Astrocyte (in vitro differentiated cells and primary cell): ENCODE data around the gene COL24A1. TPM values are rescaled to one million over a fixed set of nuclear protein-coding genes. Genes with fewer than 3 reads are reported as not detected.

Source experiments
- DNase-seq: peaks from one replicate; pipeline ENCODE4 v3.0.0-alpha.2; 2010; ENCODE audit warnings: low read depth
- FAIRE-seq: peaks from 2 replicates; lab custom pipeline; 2011; peaks lifted over from hg19 to GRCh38; lab: Jason Lieb, UNC
- H2AFZ ChIP-seq: 2 replicates; pipeline ENCODE4 v1.6.0; 2012; ENCODE audit warnings: low read depth, low read length, inconsistent platforms
- H3K27ac ChIP-seq: 2 replicates; pipeline ENCODE4 v1.5.1; 2011; ENCODE audit warnings: low read depth, low read length, inconsistent platforms
- H3K27me3 ChIP-seq: 2 replicates; pipeline ENCODE4 v1.6.0; 2011; ENCODE audit warnings: low read length, inconsistent platforms; ENCODE audit not compliant: insufficient read depth
- H3K36me3 ChIP-seq: 2 replicates; pipeline ENCODE4 v1.5.1; 2011; ENCODE audit warnings: low read length, inconsistent platforms; ENCODE audit not compliant: insufficient read depth
- H3K4me1 ChIP-seq: 2 replicates; pipeline ENCODE4 v1.5.1; 2011; ENCODE audit warnings: low read length, inconsistent platforms; ENCODE audit not compliant: insufficient read depth
- H3K4me2 ChIP-seq: 2 replicates; pipeline ENCODE4 v1.6.0; 2012; ENCODE audit warnings: low read length, inconsistent platforms
- H3K4me3 ChIP-seq: 2 replicates; pipeline ENCODE4 v1.5.1; 2011; ENCODE audit warnings: low read depth, mild to moderate bottlenecking, low read length, inconsistent platforms; ENCODE audit not compliant: insufficient read depth
- H3K79me2 ChIP-seq: 2 replicates; pipeline ENCODE4 v1.6.0; 2012; ENCODE audit warnings: mild to moderate bottlenecking, low read length, inconsistent platforms; ENCODE audit not compliant: insufficient read depth
- H3K9ac ChIP-seq: 2 replicates; pipeline ENCODE4 v1.6.0; 2012; ENCODE audit warnings: mild to moderate bottlenecking, low read length, inconsistent platforms
- H3K9me3 ChIP-seq: 2 replicates; pipeline ENCODE4 v1.5.1; 2012; ENCODE audit warnings: low read depth, mild to moderate bottlenecking, low read length, inconsistent platforms; ENCODE audit not compliant: insufficient read depth
- H4K20me1 ChIP-seq: 2 replicates; pipeline ENCODE4 v1.6.0; 2012; ENCODE audit warnings: low read length, inconsistent platforms; ENCODE audit not compliant: insufficient read depth
- H3K27ac Mint-ChIP-seq: one replicate; pipeline ENCODE4 v1.8.0; 2021; ENCODE audit warnings: mild to moderate bottlenecking, mixed read lengths; ENCODE audit not compliant: unreplicated experiment
- H3K27me3 Mint-ChIP-seq: one replicate; pipeline ENCODE4 v1.8.0; 2021; ENCODE audit warnings: low read depth, mixed read lengths; ENCODE audit not compliant: unreplicated experiment
- H3K36me3 Mint-ChIP-seq: one replicate; pipeline ENCODE4 v1.8.0; 2021; ENCODE audit warnings: low read depth, mixed read lengths; ENCODE audit not compliant: unreplicated experiment
- H3K4me1 Mint-ChIP-seq: one replicate; pipeline ENCODE4 v1.8.0; 2021; ENCODE audit warnings: low read depth, mixed read lengths; ENCODE audit not compliant: unreplicated experiment
- H3K4me3 Mint-ChIP-seq: one replicate; pipeline ENCODE4 v1.8.0; 2021; ENCODE audit warnings: mild to moderate bottlenecking, moderate library complexity, mixed read lengths; ENCODE audit not compliant: unreplicated experiment
- H3K9me3 Mint-ChIP-seq: one replicate; pipeline ENCODE4 v1.8.0; 2021; ENCODE audit warnings: mild to moderate bottlenecking, mixed read lengths; ENCODE audit not compliant: unreplicated experiment
- EZH2 ChIP-seq: IDR thresholded peaks from 2 replicates; pipeline ENCODE4 v1.6.1; 2012; ENCODE audit warnings: mild to moderate bottlenecking, low read length, inconsistent platforms; ENCODE audit not compliant: insufficient read depth
- total RNA-seq: library from RNA; stranded (reverse); gene quantifications from 2 replicates; pipeline ENCODE4 v1.2.1, GENCODE V29; 2021
- TF ChIP-seq, protein P1 (sequence below): IDR thresholded peaks from 2 replicates; pipeline ENCODE4 v1.5.1; 2011; ENCODE audit warnings: low read depth, mild to moderate bottlenecking, inconsistent platforms, low read length, moderate library complexity; ENCODE audit not compliant: insufficient read depth

The COL24A1 gene
- total RNA-seq, 1 donor from 2014 or later = 5.6 TPM

DNA sequence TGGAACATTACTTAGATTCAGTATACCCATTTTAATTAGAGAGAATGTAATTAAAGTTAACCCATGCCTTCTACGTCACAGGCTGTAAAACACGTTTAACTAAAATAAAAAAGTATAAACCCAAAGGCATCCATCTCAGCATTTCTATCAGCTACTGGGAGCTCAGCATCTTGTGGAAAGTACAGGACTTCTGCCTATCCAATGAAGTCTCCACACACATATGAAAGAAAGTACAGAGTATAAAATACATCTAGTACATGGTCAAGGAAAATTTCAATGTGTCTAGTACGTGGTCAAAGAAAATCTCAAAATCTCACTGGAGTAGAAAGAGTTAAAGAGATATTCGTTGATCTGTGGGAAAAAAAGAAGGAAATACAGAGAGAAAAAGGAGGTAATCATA lies 306.9 kb downstream of the COL24A1 start:
- Mint-ChIP-seq H3K9me3 (peaks cover 2% of the 10 kb centered on the region), H3K4me1 (peaks cover 28% of the 10 kb centered on the region), H3K27me3 (no peaks in the 10 kb centered on the region), H3K4me3 (no peak overlapping the region), H3K27ac (peak overlapping the region; percentile 95), H3K36me3 (no peaks in the 10 kb centered on the region)
- Histone ChIP-seq H2AFZ (no peak overlapping the region), H3K4me3 (no peak overlapping the region), H3K4me2 (peak overlapping the region; percentile 43), H3K9ac (no peak overlapping the region), H4K20me1 (no peaks in the 10 kb centered on the region), H3K4me1 (peaks cover 19% of the 10 kb centered on the region), H3K27me3 (no peaks in the 10 kb centered on the region), H3K27ac (peak overlapping the region; percentile 40), H3K79me2 (no peaks in the 10 kb centered on the region), H3K36me3 (no peaks in the 10 kb centered on the region), H3K9me3 (no peaks in the 10 kb centered on the region)
- DNase-seq (no peak), FAIRE-seq (no peak)
- TF ChIP-seq EZH2 = no peak
- TF ChIP-seq, protein P1, sequence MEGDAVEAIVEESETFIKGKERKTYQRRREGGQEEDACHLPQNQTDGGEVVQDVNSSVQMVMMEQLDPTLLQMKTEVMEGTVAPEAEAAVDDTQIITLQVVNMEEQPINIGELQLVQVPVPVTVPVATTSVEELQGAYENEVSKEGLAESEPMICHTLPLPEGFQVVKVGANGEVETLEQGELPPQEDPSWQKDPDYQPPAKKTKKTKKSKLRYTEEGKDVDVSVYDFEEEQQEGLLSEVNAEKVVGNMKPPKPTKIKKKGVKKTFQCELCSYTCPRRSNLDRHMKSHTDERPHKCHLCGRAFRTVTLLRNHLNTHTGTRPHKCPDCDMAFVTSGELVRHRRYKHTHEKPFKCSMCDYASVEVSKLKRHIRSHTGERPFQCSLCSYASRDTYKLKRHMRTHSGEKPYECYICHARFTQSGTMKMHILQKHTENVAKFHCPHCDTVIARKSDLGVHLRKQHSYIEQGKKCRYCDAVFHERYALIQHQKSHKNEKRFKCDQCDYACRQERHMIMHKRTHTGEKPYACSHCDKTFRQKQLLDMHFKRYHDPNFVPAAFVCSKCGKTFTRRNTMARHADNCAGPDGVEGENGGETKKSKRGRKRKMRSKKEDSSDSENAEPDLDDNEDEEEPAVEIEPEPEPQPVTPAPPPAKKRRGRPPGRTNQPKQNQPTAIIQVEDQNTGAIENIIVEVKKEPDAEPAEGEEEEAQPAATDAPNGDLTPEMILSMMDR = no peak

GRCh38 chr1:85847356-85847755 lies 309.2 kb downstream of the COL24A1 start:
- H3K9me3 Mint-ChIP-seq = no peaks in the 10 kb centered on the region
- Histone ChIP-seq H4K20me1 (no peaks in the 10 kb centered on the region), H3K4me3 (no peak overlapping the region), H3K4me2 (no peak overlapping the region), H3K79me2 (no peaks in the 10 kb centered on the region), H2AFZ (no peak overlapping the region), H3K27ac (no peak overlapping the region), H3K9ac (no peak overlapping the region), H3K36me3 (no peaks in the 10 kb centered on the region), H3K4me1 (peaks cover 19% of the 10 kb centered on the region), H3K27me3 (no peaks in the 10 kb centered on the region), H3K9me3 (no peaks in the 10 kb centered on the region)
- peak; percentile 5 for FAIRE-seq
- TF ChIP-seq EZH2 = no peak
- TF ChIP-seq, protein P1 = no peak
- H3K27me3 Mint-ChIP-seq = no peaks in the 10 kb centered on the region
- H3K27ac Mint-ChIP-seq = peak overlapping the region; percentile 48
- no peaks in the 10 kb centered on the region for H3K36me3 Mint-ChIP-seq
- H3K4me1 Mint-ChIP-seq = peaks cover 28% of the 10 kb centered on the region
- DNase-seq = peak; percentile 22
- no peak overlapping the region for H3K4me3 Mint-ChIP-seq

DNA sequence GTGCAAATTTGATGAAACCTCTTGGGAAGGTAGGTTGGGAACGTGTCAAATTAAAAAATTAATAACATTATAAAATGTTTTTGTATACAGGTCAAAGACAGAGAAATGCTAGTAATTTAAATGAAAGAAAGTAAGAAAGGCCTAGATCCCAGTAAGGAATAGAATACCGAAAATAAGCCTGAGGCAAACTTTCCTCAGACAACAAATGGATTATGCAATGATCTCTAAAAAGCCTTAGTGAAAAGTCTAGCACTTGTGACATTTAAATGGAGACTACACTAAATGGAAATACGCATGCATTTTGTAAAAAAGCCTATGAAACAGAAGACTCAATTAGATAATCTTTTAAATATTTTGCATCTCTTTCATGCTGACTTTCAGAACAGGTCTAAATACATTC lies 309.9 kb downstream of the COL24A1 start:
- Histone ChIP-seq H3K27me3 (no peaks in the 10 kb centered on the region), H3K79me2 (no peaks in the 10 kb centered on the region), H3K36me3 (no peaks in the 10 kb centered on the region), H3K4me3 (no peak overlapping the region), H4K20me1 (no peaks in the 10 kb centered on the region), H3K27ac (no peak overlapping the region), H3K4me1 (peaks cover 19% of the 10 kb centered on the region), H3K9ac (no peak overlapping the region), H3K4me2 (no peak overlapping the region), H3K9me3 (no peaks in the 10 kb centered on the region), H2AFZ (no peak overlapping the region)
- FAIRE-seq (no peak), DNase-seq (no peak)
- no peak overlapping the region for H3K4me3 Mint-ChIP-seq
- H3K27me3 Mint-ChIP-seq = no peaks in the 10 kb centered on the region
- H3K9me3 Mint-ChIP-seq = no peaks in the 10 kb centered on the region
- H3K27ac Mint-ChIP-seq = no peak overlapping the region
- no peaks in the 10 kb centered on the region for H3K36me3 Mint-ChIP-seq
- peaks cover 26% of the 10 kb centered on the region for H3K4me1 Mint-ChIP-seq
- TF ChIP-seq EZH2 = no peak
- TF ChIP-seq, protein P1 = no peak
